Right lobe of liver (tissue), 6 donors: ENCODE results near the gene SGCG. TPM values are rescaled to one million over a fixed set of nuclear protein-coding genes. Genes with fewer than 3 reads are reported as not detected.

Experiments used
- ATAC-seq, 4 donors: fragments of 200-7000 bp; cut with Tn5 transposase; one replicate each; pipeline ENCODE4 v1.9.1; 2020; ENCODE audit warnings: mild to moderate bottlenecking in 4 of 4, moderate library complexity in 4 of 4
- DNase-seq, 3 donors: peaks; one replicate each; pipeline ENCODE4 v3.0.0-alpha.2; 2020
- H3K27ac ChIP-seq, 3 donors: fragments of 200-600 bp; one replicate each; pipeline ENCODE4 v1.8.0; 2022
- H3K27me3 ChIP-seq, 2 donors: fragments of 200-600 bp; one replicate each; pipeline ENCODE4 v1.8.0; 2022
- H3K36me3 ChIP-seq, 4 donors: fragments of 200-600 bp; sonication (generic) in 1 of 4; one replicate each; pipeline versions ENCODE4 v1.5.1 to v1.8.0; 2017 to 2022; ENCODE audit warnings: control low read depth in 1 of 4
- H3K4me1 ChIP-seq, 4 donors: fragments of 200-600 bp; sonication (generic) in 1 of 4; one replicate each; pipeline versions ENCODE4 v1.5.1 to v1.8.0; 2017 to 2022; ENCODE audit warnings: control low read depth in 1 of 4
- H3K4me3 ChIP-seq, 3 donors: fragments of 200-600 bp; one replicate each; pipeline ENCODE4 v1.8.0; 2022
- H3K9me3 ChIP-seq, 4 donors: fragments of 200-600 bp; sonication (generic) in 1 of 4; one replicate each; pipeline versions ENCODE4 v1.5.1 to v1.8.0; 2017 to 2022; ENCODE audit warnings: control low read depth in 1 of 4
- POLR2A ChIP-seq: fragments of 450-650 bp; IDR thresholded peaks from one replicate; pipeline ENCODE4 v1.6.1; 2017; ENCODE audit warnings: antibody characterized with exemption, mild to moderate bottlenecking
- WGBS: methylation state at CpG from one replicate; pipeline ENCODE4 v1.1.6; 2018; ENCODE audit warnings: low coverage, low lambda C conversion rate; ENCODE audit not compliant: insufficient coverage; ENCODE audit errors: missing lambda C conversion rate; 5-methylcytosine and 5-hydroxymethylcytosine counted together
- intact Hi-C, 2 donors: fragments of 100-400 bp; cut with DNase I; formaldehyde crosslinking; loops; one replicate each; pipeline versions ENCODE4 v1.11.2 to v1.14.1; 2022
- total RNA-seq, 6 experiments: library from RNA; depleted of rRNA in 2 of 6; stranded (reverse); fragments of >200 nt in 2 of 6; fragmentation: NEBNext Ultra II Directional in 3 of 6; extraction: Animal tissue kit (Norgen Biotek cat#: 25700) in 3 of 6; gene quantifications; one replicate each; pipeline versions ENCODE4 v1.1.0 to v1.2.4, GENCODE V29; 2016 to 2023
- TF ChIP-seq, protein P1 (sequence below), 4 donors: fragments of 200-600 bp in 3 of 4; fragments of 450-650 bp in 1 of 4; IDR thresholded peaks; one replicate each; pipeline versions ENCODE4 v1.5.1 to v1.8.0; 2016 to 2022; ENCODE audit warnings: antibody characterized with exemption in 4 of 4, mild to moderate bottlenecking in 2 of 4
- donor health status: DM: no; HTN: yes; CAD: no.
- donor health status: DM: no; HTN: no; CAD: no.
- donor health status: DM: no; HTN: no; CAD: no.
- donor health status: DM: no; HTN: yes; CAD: no.
- donor health status: DM: no; HTN: yes; CAD: no.

Gene SGCG
- total RNA-seq, 6 experiments from 2014 or later, result not detected

DNA sequence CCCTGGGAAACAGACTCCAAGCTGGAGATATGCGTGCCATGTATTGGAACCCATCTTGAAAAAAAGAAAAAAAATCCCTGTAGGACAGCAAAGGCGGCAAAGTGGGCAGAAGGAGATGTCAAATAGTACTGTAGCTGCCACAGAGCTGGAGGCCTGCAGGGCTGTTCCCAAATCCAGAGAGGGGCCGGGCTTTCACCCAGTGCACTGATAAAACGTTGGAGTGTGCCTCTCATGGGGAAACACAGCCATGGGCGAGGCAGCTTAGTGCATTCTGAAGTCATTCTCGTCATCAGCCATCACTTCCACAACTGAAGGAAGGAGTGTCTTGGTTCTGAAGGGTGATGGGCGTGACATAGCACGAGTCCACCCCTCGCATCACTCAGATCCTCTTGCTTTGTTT lies 4.8 kb downstream of the SGCG start:
- Histone ChIP-seq H3K9me3 (no peaks in the 10 kb centered on the region), H3K4me1 (no peaks in the 10 kb centered on the region), H3K27me3 (no peaks in the 10 kb centered on the region), H3K36me3 (no peaks in the 10 kb centered on the region), H3K27ac (no peak overlapping the region), H3K4me3 (no peak overlapping the region)
- TF ChIP-seq, protein P1, sequence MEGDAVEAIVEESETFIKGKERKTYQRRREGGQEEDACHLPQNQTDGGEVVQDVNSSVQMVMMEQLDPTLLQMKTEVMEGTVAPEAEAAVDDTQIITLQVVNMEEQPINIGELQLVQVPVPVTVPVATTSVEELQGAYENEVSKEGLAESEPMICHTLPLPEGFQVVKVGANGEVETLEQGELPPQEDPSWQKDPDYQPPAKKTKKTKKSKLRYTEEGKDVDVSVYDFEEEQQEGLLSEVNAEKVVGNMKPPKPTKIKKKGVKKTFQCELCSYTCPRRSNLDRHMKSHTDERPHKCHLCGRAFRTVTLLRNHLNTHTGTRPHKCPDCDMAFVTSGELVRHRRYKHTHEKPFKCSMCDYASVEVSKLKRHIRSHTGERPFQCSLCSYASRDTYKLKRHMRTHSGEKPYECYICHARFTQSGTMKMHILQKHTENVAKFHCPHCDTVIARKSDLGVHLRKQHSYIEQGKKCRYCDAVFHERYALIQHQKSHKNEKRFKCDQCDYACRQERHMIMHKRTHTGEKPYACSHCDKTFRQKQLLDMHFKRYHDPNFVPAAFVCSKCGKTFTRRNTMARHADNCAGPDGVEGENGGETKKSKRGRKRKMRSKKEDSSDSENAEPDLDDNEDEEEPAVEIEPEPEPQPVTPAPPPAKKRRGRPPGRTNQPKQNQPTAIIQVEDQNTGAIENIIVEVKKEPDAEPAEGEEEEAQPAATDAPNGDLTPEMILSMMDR (IDR thresholded peaks at IDR 0.05), result no peak
- TF ChIP-seq POLR2A, result no peak
- ATAC-seq (no peak), DNase-seq (no peak)
- intact Hi-C loops, result no loop called here
- WGBS, result 64% methylated on average over 5 of the region's 9 CpGs

DNA sequence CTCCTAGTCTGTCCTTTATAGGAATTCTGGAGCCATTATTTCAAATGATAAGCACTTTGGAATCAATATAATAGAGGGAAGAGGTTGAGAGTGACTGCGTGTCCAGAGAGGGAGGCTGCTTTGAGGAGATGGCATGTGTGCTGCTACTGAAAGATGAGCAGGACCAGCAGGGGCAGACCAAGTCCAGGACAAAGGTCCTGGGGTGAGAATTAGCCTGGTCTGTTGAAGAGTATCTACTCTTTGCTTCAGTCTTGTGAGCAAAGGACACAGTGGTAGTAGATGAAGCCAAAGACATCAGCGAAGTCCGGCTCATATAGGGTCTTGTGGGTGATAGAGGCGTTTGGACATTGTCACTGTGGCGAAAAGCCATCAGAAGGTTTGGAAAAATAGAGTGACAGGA lies 21.1 kb downstream of the SGCG start:
- H3K4me1 ChIP-seq, result no peaks in the 10 kb centered on the region
- DNase-seq, result no peak
- TF ChIP-seq, protein P1 (IDR thresholded peaks at IDR 0.05), result no peak
- no peak for TF ChIP-seq POLR2A
- H3K9me3 ChIP-seq, result peaks cover 0 to 2% (median 0%) of the 10 kb centered on the region in 4 donors
- H3K27me3 ChIP-seq, result no peaks in the 10 kb centered on the region
- no peaks in the 10 kb centered on the region for H3K36me3 ChIP-seq
- no peak overlapping the region for H3K27ac ChIP-seq
- no peak for ATAC-seq
- no peak overlapping the region for H3K4me3 ChIP-seq
- intact Hi-C loops, result no loop called here
- 60% methylated on average over 5 of the region's 5 CpGs for WGBS

DNA sequence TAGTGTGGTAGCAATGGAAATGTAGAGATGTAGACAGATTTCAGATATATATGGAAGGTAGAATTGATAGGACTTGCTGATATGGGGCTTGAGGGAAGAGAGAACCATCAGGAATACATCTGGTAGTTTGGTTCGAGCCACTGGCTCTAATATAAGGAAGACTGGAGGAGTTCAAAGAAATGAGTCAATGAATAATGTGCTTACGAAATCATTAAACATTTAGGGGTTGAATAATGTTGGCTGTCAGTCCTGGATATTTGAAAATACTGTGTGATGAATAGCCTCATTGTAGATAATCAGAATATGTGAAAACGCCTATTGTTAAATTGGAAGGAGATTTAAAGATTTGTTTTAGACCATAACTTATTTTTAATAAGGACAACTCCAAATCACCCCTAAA lies 21.6 kb downstream of the SGCG start:
- 34% methylated on average over 3 of the region's 3 CpGs for WGBS
- peaks cover 0 to 2% (median 0%) of the 10 kb centered on the region in 4 donors for H3K9me3 ChIP-seq
- H3K27ac ChIP-seq, result no peak overlapping the region
- intact Hi-C loops, result no loop called here
- TF ChIP-seq, protein P1 (IDR thresholded peaks at IDR 0.05), result no peak
- TF ChIP-seq POLR2A, result no peak
- no peaks in the 10 kb centered on the region for H3K36me3 ChIP-seq
- no peak overlapping the region for H3K4me3 ChIP-seq
- no peaks in the 10 kb centered on the region for H3K27me3 ChIP-seq
- ATAC-seq (no peak), DNase-seq (no peak)
- H3K4me1 ChIP-seq, result no peaks in the 10 kb centered on the region

DNA sequence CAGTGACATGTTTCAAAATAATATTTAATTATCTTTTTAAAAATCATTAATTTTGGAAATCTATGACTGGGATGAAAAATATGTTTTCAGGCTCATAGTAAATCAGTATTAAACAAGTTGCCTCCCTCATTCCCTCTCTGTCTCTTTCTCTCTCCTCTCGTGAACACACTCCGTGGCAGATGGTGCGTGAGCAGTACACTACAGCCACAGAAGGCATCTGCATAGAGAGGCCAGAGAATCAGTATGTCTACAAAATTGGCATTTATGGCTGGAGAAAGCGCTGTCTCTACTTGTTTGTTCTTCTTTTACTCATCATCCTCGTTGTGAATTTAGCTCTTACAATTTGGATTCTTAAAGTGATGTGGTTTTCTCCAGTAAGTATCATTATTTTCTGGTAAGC lies 22.7 kb downstream of the SGCG start:
- ATAC-seq (no peak), DNase-seq (no peak)
- H3K27ac ChIP-seq, result no peak overlapping the region
- no peak overlapping the region for H3K4me3 ChIP-seq
- no peaks in the 10 kb centered on the region for H3K4me1 ChIP-seq
- H3K27me3 ChIP-seq, result no peaks in the 10 kb centered on the region
- H3K36me3 ChIP-seq, result no peaks in the 10 kb centered on the region
- TF ChIP-seq, protein P1 (IDR thresholded peaks at IDR 0.05), result no peak
- TF ChIP-seq POLR2A, result no peak
- H3K9me3 ChIP-seq, result peaks cover 0 to 2% (median 0%) of the 10 kb centered on the region in 4 donors
- WGBS, result 68% methylated on average over 5 of the region's 5 CpGs
- intact Hi-C loops, result no loop called here

DNA sequence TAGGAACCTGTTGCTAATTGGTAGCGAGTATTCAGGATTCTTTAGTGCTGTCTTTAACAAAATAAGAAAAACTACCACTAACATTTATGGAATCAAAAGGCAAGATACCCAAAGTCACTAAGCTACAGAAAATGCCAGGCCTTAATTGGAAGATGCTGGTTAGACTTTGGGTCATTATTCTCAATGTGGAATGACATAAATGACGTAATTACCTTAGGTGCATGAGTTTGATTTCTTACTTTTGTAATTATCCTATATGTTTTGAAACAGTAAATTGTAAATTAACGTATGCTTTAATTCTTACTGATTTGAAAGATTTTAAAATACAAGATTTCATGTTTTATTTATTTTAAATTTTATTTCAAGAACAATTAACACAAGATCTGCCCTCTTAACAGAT lies 25.0 kb downstream of the SGCG start:
- Histone ChIP-seq H3K4me1 (no peaks in the 10 kb centered on the region), H3K9me3 (peaks cover 0 to 2% (median 0%) of the 10 kb centered on the region in 4 donors), H3K27ac (no peak overlapping the region), H3K36me3 (no peaks in the 10 kb centered on the region), H3K4me3 (no peak overlapping the region), H3K27me3 (no peaks in the 10 kb centered on the region)
- TF ChIP-seq, protein P1 (IDR thresholded peaks at IDR 0.05), result no peak
- TF ChIP-seq POLR2A, result no peak
- 56% methylated on average over 3 of the region's 3 CpGs for WGBS
- DNase-seq (no peak), ATAC-seq (no peak)
- intact Hi-C loops, result no loop called here
